HG03571 (cell line): ENCODE data around the gene WWC2.
"Not testable (repeated sequence)": the region's sequence is repeated elsewhere in the genome, so short reads cannot be mapped to it uniquely, and the experiment has no call there.

Source experiments
- ATAC-seq: cut with Tn5 transposase; IDR thresholded peaks from one replicate; pipeline ENCODE4 v1.9.1; 2021; ENCODE audit not compliant: unreplicated experiment

Gene WWC2

DNA sequence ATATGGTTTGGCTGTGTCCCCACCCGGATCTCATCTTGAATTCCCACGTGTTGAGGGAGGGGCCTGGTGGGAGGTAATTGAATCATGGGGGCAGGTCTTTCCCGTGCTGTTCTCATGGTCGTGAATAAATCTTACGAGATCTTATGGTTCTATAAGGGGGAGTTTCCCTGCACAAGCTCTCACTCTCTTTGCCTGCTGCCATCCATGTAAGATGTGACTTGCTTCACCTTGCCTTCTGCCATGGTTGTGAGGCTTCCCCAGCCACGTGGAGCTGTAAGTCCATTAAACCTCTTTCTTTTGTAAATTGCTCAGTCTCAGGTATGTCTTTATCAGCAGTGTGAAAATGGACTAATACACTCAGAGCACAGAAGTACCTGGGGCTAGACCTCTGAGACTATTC lies 227.3 kb downstream of the WWC2 start:
- not testable (repeated sequence) for ATAC-seq

DNA sequence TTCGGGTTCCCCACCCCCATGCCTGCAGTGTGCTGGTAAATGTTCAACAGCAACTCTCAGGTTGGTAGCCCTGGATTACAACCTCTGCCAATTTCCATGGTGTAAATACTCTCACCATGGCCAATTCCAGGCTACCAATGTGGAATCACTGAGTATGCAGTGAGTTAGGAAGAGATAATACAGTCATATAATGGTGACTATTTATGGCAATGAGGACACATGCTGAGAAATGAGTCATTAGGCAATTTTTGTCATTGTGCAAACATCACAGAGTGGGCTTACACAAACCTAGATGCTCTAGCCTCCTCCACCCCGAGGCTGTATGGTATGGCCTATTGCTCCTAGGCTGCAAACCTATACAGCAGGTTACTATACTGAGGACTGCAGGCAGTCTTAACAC lies 227.8 kb downstream of the WWC2 start:
- ATAC-seq, result no peak

DNA sequence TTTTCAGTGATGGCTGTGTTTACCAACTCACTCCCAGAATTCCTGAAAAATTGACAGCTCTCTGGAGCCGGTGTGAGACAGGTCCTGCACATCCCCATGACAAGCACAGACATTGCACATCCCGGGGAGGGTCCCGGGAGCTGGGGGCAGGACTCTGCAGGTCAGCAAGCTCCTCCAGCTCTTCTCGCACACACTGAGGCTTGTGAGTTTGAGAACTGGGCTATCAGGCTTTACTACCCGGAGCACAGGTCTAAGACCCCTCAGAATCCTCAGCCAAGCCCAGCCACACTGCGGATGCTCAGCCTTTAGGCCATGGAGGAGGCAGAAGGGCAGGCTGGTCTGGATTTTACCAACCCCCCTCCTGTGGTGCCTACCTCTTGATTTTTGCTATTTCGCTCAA lies 228.8 kb downstream of the WWC2 start:
- no peak for ATAC-seq

DNA sequence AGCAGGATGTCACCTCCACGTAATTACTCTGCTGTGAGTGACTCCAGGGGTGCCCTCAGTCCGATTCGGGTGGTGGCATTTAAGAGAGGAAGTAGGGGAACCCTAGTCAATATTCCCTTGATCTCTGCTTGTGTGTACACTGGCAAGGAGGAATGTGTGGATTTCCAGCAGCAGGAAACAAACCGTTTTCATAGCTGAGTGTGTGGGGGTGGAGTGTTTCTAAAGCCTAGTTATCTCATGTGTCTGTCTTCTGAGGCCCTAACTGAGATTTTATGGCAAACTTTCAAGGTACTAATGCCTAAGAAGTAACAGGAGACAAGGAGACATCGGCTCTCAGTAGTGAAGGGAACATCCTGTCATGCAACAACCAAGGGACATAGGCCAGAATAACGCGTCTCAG lies 229.8 kb downstream of the WWC2 start:
- no peak for ATAC-seq

DNA sequence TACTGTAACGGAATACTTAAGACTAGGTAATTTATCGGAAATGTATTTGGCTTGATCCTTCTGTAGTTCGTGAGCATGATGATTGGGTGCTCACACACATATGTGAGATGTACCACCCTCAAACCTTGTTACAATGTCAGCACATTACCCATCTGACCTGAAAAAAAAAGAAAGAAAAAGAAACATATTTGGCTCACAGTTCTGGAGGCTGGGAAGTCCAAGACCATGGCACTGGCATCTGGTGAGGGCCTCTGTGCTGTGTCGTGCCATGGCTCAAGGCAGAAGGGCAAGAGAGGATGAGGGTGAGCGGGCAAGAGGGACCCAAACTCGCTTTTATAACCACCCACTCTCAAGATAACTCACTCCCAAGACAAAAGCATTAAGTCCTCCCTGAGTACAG lies 230.2 kb downstream of the WWC2 start:
- ATAC-seq, result no peak

- no peak for ATAC-seq
Measured at GRCh38 chr4:183329954-183330742, 231.1 kb downstream of the WWC2 start.

GRCh38 chr4:183330841-183331240 lies 231.8 kb downstream of the WWC2 start:
- no peak for ATAC-seq

GRCh38 chr4:183332447-183332846 lies 233.4 kb downstream of the WWC2 start:
- no peak for ATAC-seq

GRCh38 chr4:183333202-183333601 lies 234.1 kb downstream of the WWC2 start:
- no peak for ATAC-seq

DNA sequence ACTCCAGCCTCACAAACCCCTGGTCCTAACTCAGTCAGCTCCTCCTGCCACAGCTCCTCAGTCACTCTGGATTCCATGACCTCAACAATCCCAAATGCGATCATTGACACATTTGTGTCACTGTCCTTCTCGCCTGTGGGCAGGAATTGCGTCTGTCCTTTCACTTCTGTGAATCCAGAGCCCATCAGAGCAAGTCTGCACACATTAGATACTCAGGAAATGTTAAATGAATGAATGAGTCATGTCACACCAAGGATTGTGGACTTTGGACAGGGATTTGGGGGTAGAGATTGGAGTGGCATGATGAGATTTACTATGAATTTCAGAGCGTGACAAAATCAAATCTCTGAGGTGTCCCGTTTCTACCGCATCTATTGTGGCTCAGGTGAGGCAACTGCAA lies 234.9 kb downstream of the WWC2 start:
- ATAC-seq, result no peak

DNA sequence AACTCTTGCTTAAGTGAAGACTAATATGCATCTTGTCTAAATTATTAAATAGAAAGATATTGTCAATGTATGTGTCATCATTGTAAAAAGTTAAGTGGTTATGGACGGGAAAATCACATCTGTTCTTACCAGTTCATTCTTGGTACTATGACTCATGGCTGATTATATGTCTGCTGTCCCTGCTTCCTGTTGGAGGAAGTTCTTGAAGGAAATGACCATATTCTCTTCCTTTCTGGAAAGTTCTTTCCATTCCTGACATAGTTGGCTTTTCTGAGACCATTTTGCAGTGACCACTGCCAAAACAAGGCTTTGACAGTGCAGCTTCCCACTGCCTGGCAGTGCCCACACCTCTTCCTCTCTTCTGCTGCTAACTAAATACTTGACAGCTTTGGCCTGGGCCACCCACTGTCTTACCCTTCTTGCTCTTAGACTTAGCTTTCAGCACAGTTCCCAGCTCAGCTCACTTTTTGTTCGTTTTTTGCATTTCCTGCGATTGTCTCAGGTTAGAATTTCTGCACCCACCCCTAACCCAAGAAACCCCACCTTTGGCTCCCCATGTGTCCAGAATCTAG lies 236.4 kb downstream of the WWC2 start:
- no peak for ATAC-seq

DNA sequence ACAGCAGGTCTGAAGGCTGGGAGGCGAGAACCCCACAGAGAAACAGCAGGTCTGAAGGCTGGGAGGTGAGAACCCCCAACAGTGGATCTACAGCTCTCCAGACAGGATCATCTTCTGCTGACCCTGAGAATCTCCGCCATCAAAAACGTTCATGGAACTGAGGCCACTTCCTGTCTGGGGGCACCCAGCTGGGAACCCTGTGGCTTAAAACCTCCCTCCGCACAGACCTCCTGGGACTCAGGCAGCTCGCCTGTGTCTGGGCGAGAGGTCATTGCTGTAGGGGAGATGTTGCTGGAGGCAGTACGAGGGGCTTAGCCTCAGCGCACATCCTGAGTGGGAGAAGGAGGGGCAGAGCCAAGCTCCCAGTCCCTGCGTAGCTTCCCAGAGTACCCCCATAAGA lies 238.3 kb downstream of the WWC2 start:
- ATAC-seq, result no peak

GRCh38 chr4:183337833-183338232 lies 238.8 kb downstream of the WWC2 start:
- no peak for ATAC-seq

DNA sequence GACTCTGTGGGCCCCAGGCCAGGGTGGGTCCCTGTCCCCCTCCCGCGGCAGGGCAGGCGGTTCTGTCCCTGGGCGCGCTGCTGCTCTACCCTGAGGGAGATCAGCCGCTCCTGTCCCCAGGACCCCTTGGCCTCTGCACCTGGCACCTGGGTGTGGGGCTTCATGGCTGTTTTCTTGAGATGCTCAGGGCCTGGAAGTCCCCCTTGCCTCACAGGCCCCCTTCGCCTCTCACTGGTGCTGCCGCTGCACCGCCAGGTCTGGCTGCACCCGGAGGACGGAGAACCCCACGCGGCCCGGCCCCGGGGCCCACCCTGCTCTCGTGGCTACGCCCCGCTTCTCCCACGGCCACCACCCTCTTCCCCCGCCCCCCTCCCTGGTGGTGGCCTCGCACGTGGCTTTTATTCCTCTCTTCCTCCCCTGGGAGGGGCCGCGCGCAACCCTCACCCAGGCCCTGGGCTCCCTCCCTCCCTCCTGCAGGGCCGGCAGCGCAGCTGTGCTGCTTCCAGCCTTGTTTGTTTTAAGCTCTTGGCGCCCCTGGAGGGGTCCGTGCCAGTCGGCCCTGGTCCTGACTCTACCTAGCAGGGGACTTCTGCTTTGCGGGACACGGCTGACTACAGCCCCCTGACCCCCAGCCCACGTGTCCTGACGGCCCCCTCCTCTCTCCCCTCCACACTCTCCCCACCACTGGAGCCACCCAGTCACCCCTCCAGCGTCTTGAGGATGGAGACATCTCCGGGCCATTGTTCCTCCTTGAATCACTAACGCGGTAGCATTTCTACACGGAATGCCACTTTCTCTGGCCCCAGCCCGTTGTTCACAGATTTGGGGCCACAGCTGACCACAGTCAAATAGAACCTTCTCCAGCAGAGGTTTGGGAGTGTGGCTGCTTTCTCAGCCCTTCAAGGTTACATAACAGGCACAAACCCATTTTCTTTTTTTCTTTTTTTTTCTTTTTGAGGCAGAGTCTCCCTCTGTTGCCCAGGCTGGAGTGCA lies 243.8 kb downstream of the WWC2 start:
- ATAC-seq, result no peak

DNA sequence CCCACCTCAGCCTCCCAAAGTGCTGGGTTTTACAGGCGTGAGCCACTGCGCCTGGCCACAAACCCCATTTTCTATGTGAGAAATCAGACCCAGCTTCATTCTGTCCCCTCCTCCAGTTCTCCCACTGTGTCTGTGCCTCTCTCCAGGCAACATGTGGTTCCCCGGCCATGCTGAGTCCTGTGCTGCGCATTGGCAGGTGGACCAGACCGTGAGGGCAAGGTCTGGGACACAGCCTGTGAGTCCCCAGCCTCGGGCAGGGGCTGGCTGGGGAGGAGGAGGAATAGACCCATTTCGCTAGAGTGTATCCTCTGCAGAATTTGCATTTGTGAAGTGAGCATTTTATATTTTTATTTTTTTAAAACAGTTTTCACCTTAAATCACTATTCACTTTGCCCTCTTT lies 244.7 kb downstream of the WWC2 start:
- ATAC-seq, result no peak

- no peak for ATAC-seq
Measured at GRCh38 chr4:183344523-183345255, 245.6 kb downstream of the WWC2 start.

DNA sequence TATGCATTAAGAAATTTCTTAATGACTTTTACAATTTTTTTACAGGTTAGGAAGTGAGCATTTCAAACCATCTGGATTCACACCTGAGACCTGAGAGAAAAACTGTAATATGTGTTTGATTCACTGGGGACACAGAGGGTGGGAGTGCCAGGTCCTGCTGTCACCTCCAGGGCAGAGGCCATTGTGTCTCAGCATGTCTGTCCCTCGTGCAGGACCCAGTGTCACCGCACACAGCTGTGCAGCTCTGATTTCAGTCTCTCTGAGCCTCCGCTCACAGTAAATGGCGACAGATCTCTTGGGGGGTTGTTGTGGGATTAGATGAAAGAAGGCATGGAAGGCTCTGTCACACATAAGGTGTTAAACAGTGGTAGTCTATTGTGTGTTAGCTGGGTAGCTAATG lies 246.2 kb downstream of the WWC2 start:
- no peak for ATAC-seq

DNA sequence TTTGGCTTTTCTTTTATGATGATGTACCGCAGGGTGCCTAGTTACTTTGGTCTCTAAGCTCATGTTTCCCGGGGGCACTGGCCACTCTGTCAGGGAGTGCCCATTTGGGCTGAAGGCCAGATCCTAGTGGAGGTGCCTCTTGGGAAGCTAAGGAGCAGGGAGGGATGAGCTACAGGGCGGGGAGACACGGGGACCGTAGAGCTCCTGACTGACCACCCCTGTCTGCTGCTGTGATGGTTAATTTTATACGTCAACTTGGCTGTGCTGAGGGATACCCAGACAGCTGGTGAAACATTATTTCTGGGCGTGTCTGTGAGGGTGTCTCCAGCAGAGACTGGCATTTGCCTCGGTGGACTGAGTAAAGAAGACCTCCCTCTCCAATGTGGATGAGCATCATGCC lies 248.1 kb downstream of the WWC2 start:
- ATAC-seq, result no peak

DNA sequence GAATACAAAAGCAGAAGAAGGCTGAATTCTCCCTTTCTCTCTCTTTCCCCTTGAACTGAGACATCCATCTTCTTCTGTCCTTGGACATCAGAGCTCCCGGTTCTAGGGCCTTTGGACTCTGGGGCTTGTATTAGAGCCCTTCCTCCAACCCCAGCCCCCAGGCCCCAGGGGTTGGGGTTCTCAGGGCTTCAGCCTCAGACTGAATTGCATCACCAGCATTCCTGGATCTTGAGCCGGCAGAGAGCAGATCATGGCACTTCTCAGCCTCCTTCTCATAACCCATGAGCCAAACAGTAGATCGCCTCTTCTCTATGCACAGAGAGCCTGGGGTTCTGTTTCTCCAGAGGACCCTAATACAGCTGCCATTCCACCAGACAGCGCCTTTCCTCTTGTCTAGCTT lies 248.5 kb downstream of the WWC2 start:
- ATAC-seq, result no peak

- no peak for ATAC-seq
Measured at GRCh38 chr4:183348136-183348535, 249.1 kb downstream of the WWC2 start.
